Daoy (cell line): ENCODE data around the gene GLO1. TPM values are rescaled to one million over a fixed set of nuclear protein-coding genes. Genes with fewer than 3 reads are reported as not detected.

Source experiments
- total RNA-seq: library from RNA; depleted of rRNA; stranded (reverse); fragments of >200 nt; shearing (Covaris generic); gene quantifications from 2 replicates; pipeline ENCODE4 v1.2.3, GENCODE V29; 2014; rRNA removed

Gene GLO1
- total RNA-seq, 1 experiment from 2014 or later = 254 TPM

Other genes starting within 250 kb of the GLO1 start
- 6.1 and 15.4 TPM in 2 replicates for gene BTBD9, start 63.2 kb downstream of the GLO1 start, total RNA-seq
- gene DNAH8, start 12.2 kb upstream of the GLO1 start, total RNA-seq = under 0.01 TPM in 1 of 2 replicates, not detected in the other